ENCODE data around the gene MAPK10.

MAPK10 gene

DNA sequence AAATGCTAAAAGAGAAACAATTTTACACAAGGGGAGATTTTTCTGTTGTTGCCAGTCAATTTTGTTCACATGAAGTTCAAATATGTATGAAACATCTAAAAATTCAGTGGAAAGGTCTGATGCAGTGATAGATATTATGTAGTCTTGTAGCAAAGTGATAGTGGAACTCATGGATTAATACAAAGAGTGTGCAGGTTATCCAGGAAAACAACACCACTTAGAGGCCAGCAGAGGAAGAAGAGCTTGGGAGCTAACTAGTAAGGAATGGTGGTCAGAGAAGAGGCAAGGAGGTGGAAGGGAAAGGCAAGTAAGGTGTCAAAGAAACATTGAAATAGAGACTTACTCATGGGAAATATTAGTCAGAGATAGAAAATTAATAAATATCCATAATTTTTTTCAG is 395.6 kb downstream of the MAPK10 start:
- no peak for DNase-seq

DNA sequence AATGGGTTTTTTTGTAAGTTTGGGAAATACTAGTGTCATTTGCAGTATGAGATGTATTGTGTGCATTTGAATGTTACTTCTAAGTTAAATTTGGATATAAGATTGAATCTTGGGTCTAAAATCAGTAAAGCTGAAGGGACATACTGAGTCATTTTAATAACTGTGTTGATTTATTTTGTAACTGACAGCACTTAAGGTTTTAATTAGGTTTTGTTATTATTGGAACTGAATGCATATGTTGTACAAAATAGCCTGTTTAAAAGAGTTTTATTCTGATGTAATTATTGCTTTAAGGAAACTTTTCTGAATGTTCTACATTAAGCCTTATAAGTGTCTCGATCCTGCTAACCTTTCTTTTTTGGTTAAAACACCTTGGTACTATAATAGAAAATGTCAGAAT is 396.6 kb downstream of the MAPK10 start:
- DNase-seq: no peak

GRCh38 chr4:85961887-85962286 is 398.0 kb downstream of the MAPK10 start:
- no peak for DNase-seq

DNA sequence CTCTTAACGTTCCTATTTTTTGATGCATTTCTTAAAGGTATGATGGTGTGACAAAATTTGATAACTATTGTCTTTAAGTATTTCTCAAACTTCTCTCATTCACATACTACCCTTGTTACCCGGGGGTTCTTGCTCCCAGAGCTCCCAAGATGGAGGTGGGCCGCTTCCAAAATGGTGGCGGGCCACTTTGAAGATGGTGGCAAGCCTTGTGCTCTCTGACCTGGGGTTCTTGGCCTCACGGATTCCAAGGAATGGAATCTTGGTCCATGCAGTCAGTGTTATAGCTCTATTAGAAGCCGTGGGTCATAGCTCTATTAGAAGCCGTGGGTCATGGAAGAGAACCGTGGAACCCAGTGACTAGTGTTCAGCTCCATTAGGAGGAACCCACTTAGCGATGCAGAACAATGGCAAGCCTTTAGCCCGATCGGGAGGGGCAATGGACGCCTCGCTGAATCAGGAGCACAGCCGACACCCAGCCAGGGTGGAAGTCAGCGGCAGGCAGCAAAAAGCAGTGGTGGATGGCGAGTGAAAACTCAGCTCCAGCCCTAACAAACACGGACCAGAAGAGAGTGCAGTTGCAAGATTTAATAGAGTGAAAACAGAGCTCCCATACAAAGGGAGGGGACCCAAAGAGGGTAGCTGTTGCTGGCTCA is 403.4 kb downstream of the MAPK10 start:
- no peak for DNase-seq

DNA sequence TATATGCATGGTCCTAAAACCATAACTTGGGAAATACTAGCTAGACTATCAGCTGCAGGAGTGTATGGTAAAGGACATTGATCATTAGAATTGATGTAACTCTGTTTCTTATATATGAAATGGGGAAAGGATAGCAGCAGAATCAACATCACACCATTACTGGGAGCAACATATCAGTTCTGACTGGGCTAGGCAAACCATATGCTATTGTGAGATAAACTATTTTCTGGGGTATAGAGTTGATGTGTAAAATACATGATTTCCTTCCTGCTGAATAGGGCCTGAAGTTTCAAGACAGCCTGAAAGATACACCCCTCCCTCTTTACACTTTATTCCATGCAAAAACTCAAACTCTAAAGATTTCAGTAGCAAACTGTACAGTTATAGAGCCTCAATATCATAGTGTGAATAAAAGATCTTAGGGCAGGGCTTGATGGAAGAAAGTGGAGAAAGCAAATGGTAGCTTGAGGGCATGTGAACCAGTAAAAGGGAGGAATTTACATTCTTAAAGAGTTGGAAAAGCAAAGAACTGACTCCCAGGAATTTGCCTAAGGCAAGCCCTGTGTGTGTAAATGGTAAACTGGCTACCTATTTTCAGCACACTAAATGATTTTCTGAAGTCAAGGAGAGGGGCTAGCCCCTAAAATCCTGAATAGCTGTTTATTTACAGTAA is 404.1 kb downstream of the MAPK10 start:
- DNase-seq: no peak

GRCh38 chr4:85953651-85954018 is 406.2 kb downstream of the MAPK10 start:
- no peak for DNase-seq

DNA sequence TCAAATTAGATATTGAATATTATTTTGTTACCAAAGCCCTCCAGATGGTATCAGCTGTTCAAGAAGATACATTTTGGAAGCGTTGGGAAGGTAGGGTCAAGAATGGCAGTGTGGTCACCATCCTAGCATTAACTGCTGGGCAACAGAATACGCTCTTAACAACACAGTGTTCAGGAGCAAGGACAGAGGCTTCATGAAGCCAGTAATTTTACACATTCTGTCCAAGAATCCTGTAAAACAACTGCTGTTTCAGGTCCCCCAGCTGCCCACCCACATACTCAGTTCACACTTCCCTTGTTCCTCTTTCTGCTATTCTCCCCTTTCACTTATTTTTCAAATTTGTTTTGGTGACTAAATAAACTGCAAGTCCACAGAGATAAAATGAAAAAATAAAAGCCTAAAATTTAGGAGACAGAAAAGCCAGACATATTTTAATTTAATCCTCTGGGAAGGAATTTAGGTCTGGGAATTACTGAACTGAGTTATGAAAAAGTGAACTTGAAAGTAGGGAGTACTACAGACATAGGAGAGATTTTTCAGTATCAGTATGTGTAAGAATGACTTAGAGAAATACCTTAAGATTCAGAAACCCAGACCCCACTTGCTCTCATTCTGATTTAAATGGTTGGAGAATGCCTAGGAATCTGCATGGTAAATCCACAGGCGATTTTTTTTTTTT is 406.7 kb downstream of the MAPK10 start:
- DNase-seq: no peak

GRCh38 chr4:85952528-85952927 is 407.3 kb downstream of the MAPK10 start:
- DNase-seq: no peak

DNA sequence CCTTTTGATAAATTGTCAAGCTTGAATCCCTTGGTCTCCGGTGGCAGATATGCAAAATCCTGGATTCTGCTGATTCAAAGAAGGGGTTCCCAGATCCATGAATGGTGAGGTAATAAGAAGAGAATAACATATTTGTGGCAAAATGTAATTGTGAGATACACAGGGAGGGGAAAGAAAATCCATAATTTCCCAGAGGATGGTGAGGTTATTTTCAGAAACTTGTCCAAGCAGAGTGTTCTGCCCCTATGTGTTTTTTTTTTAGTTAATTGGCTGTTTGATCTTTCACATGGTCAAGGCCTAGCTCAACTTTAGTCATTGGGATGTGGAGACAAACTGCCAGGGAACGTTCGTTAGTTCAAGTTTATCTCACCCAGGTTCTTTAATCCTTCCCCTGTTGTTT is 408.8 kb downstream of the MAPK10 start:
- DNase-seq: no peak

DNA sequence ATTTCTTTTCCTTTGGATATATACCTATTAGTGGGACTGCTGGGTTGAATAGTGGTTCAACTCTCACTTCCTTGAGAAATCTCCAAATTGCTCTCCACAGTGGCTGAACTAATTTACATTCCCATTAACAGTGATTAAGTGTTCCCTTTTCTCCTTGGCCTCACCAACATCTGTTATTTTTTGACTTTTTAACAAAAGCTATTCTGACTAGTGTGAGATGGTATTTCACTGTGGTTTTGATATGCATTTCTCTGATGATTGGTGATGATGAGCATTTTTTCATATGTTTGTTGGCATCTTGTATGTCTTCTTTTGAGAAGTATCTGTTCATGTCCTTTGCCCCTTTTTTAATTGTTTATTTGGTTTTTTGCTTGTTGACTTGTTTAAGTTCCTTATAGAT is 413.0 kb downstream of the MAPK10 start:
- DNase-seq: no peak

DNA sequence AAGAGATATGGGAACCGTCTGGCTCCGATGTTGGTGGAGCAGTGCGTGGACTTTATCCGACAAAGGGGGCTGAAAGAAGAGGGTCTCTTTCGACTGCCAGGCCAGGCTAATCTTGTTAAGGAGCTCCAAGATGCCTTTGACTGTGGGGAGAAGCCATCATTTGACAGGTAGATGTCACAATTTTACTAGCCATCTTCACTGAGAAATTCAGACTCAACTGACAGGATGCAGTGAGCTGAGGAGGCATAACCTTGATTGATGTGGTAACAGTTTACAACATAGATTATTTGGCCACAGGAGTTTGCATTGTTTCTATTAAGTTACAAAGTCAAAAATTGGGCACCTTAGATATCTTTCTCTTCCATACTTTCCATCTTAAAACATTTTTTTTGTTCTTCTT is 417.7 kb downstream of the MAPK10 start:
- no peak for DNase-seq

DNA sequence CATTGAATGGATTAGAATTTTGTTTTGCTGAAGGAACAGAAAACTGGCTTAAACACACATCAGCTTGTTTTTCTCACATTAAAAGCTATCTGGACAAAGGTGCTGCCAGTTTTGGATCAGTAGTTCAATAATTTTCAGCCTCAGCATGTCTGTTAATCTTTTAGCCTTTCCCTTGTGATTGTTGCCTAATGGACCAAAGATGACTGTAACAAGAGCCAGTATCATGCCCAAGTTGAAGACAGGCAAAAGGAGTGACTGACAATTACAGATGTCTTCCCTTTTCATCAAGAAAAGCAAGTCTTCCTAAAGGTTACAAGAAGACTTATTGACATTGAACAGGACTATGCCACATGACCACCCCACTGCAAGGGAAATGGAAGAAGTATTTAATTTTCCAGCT is 419.7 kb downstream of the MAPK10 start:
- DNase-seq: no peak
